GM19239 (cell line): Measurements from ENCODE around the gene C12orf75.
A peak's percentile ranks its signal among the peaks of the same experiment; 100 is the strongest.

Experiments
- DNase-seq: peaks from one replicate; pipeline ENCODE4 v3.0.0; 2011; ENCODE audit warnings: low spot score; ENCODE audit not compliant: insufficient read length
- FAIRE-seq: peaks from 2 replicates; lab custom pipeline; 2011; peaks lifted over from hg19 to GRCh38; lab: Jason Lieb, UNC

C12orf75 gene

GRCh38 chr12:105363890-105364289, 33.4 kb downstream of the C12orf75 start:
- no peak for FAIRE-seq

GRCh38 chr12:105365231-105365630, 34.7 kb downstream of the C12orf75 start:
- no peak for FAIRE-seq
- DNase-seq = no peak

More at GRCh38 chr12:105363890-105364289, 33.4 kb downstream of the C12orf75 start:
- DNase-seq = no peak

GRCh38 chr12:105368047-105368646, 37.7 kb downstream of the C12orf75 start:
- FAIRE-seq = no peak
- no peak for DNase-seq

- FAIRE-seq (no peak), DNase-seq (no peak)
These were observed 38.5 kb downstream of the C12orf75 start for GRCh38 chr12:105369014-105369413.

GRCh38 chr12:105374303-105374702, 43.8 kb downstream of the C12orf75 start:
- peak; percentile 37 for FAIRE-seq
- no peak for DNase-seq

- FAIRE-seq (no peak), DNase-seq (no peak)
These were observed 46.6 kb downstream of the C12orf75 start for GRCh38 chr12:105377077-105377476.

- no peak for DNase-seq
- no peak for FAIRE-seq
These were observed 48.4 kb downstream of the C12orf75 start for GRCh38 chr12:105378911-105379310.

- DNase-seq = peak; percentile 42
- FAIRE-seq = peak; percentile 82
These were observed 52.5 kb downstream of the C12orf75 start for GRCh38 chr12:105382771-105383622.

- FAIRE-seq = no peak
- no peak for DNase-seq
These were observed 53.7 kb downstream of the C12orf75 start for GRCh38 chr12:105384220-105384619.

GRCh38 chr12:105384916-105385535, 54.5 kb downstream of the C12orf75 start:
- no peak for DNase-seq

GRCh38 chr12:105386431-105386830, 55.9 kb downstream of the C12orf75 start:
- DNase-seq (no peak), FAIRE-seq (no peak)

More at GRCh38 chr12:105384916-105385535, 54.5 kb downstream of the C12orf75 start:
- FAIRE-seq = no peak

GRCh38 chr12:105391231-105391630, 60.7 kb downstream of the C12orf75 start:
- FAIRE-seq = no peak
- no peak for DNase-seq

- FAIRE-seq = no peak
- no peak for DNase-seq
These were observed 63.1 kb downstream of the C12orf75 start for GRCh38 chr12:105393587-105393986.

GRCh38 chr12:105396024-105396423, 65.5 kb downstream of the C12orf75 start:
- no peak for DNase-seq
- FAIRE-seq = no peak

- no peak for DNase-seq
- no peak for FAIRE-seq
These were observed 66.5 kb downstream of the C12orf75 start for GRCh38 chr12:105396983-105397382.

GRCh38 chr12:105398930-105399329, 68.4 kb downstream of the C12orf75 start:
- DNase-seq (no peak), FAIRE-seq (no peak)

- DNase-seq = no peak
- FAIRE-seq = no peak
These were observed 69.1 kb downstream of the C12orf75 start for GRCh38 chr12:105399428-105400081.

GRCh38 chr12:105400227-105400626, 69.7 kb downstream of the C12orf75 start:
- no peak for FAIRE-seq
- no peak for DNase-seq

GRCh38 chr12:105401198-105401597, 70.7 kb downstream of the C12orf75 start:
- DNase-seq = no peak
- FAIRE-seq = no peak

GRCh38 chr12:105402366-105402765, 71.9 kb downstream of the C12orf75 start:
- FAIRE-seq = no peak
- no peak for DNase-seq

- no peak for FAIRE-seq
These were observed 72.6 kb downstream of the C12orf75 start for GRCh38 chr12:105403095-105403494.

More at GRCh38 chr12:105403095-105403494, 72.6 kb downstream of the C12orf75 start:
- no peak for DNase-seq
